ENCODE results near the gene ZNF771. TPM values are rescaled to one million over a fixed set of nuclear protein-coding genes. Genes with fewer than 3 reads are reported as not detected.

The ZNF771 gene
- total and polyA plus RNA-seq, 9 of the 15 experiments (the other 6 are each of a cell fraction or from before 2014, with no cell fraction given): 1.5 to 12.6 (median 4.4) TPM

GRCh38 chr16:30446203-30446595 lies 38.8 kb downstream of the ZNF771 start (continued):
- TF ChIP-seq, protein P1, sequence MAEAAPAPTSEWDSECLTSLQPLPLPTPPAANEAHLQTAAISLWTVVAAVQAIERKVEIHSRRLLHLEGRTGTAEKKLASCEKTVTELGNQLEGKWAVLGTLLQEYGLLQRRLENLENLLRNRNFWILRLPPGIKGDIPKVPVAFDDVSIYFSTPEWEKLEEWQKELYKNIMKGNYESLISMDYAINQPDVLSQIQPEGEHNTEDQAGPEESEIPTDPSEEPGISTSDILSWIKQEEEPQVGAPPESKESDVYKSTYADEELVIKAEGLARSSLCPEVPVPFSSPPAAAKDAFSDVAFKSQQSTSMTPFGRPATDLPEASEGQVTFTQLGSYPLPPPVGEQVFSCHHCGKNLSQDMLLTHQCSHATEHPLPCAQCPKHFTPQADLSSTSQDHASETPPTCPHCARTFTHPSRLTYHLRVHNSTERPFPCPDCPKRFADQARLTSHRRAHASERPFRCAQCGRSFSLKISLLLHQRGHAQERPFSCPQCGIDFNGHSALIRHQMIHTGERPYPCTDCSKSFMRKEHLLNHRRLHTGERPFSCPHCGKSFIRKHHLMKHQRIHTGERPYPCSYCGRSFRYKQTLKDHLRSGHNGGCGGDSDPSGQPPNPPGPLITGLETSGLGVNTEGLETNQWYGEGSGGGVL (CRISPR knock-in tag; IDR thresholded peaks at IDR 0.05): no peak
- TF ChIP-seq KLF6 (CRISPR knock-in tag; IDR thresholded peaks at IDR 0.05; ENCODE audit: borderline replicate concordance) (no peak), DPF2 (IDR thresholded peaks at IDR 0.05) (0 out of 2 replicates have a peak, but pooled peaks have one; percentile 10), TCF7L2 (IDR thresholded peaks at IDR 0.05; ENCODE audit: low read depth, low read length) (no peak), GABPA (tag; conservative IDR thresholded peaks at IDR 0.05; ENCODE audit: low read depth) (no peak), MYBL2 (IDR thresholded peaks at IDR 0.05; ENCODE audit: low read depth) (0 out of 2 replicates have a peak, but pooled peaks have one; percentile 5), MYBL2 (CRISPR knock-in tag; IDR thresholded peaks at IDR 0.05; ENCODE audit: borderline replicate concordance) (no peak), THAP12 (CRISPR knock-in tag; IDR thresholded peaks at IDR 0.05) (no peak), ZNF318 (IDR thresholded peaks at IDR 0.05; ENCODE audit: borderline replicate concordance in 1 of 2, low read depth in 1 of 2) (0 out of 4 replicates have a peak, but pooled peaks of 1 of the 2 experiments have one; percentile 0), ERF (CRISPR knock-in tag; IDR thresholded peaks at IDR 0.05) (0 out of 2 replicates have a peak, but pooled peaks have one; percentile 25), RAD21 (CRISPR knock-in tag; conservative IDR thresholded peaks at IDR 0.05 in 1 of 2, IDR thresholded peaks at IDR 0.05 in 1 of 2) (no peak), CEBPB (tag; IDR thresholded peaks at IDR 0.05) (peak; percentile 17), ZNF384 (IDR thresholded peaks at IDR 0.05; ENCODE audit: low read depth, low read length) (no peak)
- TF ChIP-seq, protein P2, sequence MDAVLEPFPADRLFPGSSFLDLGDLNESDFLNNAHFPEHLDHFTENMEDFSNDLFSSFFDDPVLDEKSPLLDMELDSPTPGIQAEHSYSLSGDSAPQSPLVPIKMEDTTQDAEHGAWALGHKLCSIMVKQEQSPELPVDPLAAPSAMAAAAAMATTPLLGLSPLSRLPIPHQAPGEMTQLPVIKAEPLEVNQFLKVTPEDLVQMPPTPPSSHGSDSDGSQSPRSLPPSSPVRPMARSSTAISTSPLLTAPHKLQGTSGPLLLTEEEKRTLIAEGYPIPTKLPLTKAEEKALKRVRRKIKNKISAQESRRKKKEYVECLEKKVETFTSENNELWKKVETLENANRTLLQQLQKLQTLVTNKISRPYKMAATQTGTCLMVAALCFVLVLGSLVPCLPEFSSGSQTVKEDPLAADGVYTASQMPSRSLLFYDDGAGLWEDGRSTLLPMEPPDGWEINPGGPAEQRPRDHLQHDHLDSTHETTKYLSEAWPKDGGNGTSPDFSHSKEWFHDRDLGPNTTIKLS (IDR thresholded peaks at IDR 0.05; ENCODE audit: borderline replicate concordance, low read depth): no peak

All from K562 (cell line).